ENCODE results near the gene LOXL4. TPM values are rescaled to one million over a fixed set of nuclear protein-coding genes. Genes with fewer than 3 reads are reported as not detected.

The LOXL4 gene
- total RNA-seq, 1 donor from 2014 or later: 0.92 TPM

DNA sequence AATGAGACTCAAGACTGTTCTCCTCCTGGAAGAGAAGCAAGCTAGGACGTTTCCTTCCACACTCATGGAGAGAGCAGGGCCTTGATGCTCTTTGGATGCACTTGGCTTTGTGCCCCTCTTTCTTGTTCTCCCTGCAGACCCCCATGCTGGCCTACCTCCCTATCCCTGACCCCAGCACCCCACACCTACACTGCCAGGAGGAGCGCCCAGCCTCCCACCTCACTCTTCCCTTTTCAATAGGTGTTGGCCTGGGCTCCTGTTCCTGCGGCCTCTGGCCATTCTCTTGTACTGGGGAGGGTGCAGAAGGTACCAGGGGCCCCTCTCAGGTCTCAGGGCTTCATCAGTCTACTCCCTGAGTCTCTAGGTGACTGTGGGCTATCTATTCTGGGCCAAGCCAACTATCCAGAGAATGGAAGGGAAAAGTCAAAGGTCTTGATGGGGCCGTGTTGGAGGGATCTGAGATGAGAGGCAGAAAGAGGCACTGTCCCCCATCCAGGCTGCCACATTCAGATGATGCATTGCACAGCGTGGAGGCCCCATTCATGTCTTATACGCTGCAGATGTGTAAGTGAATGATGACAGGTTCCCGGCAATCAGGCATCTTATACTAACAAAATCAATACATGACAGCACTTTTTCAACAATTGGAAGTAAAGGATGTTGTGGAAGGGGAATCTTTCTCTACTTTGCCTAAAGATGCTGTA lies 32.7 kb upstream of the LOXL4 start:
- Histone ChIP-seq H2AFZ (replicated peaks) (no peak overlapping the region), H3K4me3 (no peak overlapping the region), H3K4me1 (peaks cover 14% of the 10 kb centered on the region), H3K79me2 (ENCODE audit: low read depth) (no peaks in the 10 kb centered on the region), H3K27ac (no peak overlapping the region), H3K36me3 (no peaks in the 10 kb centered on the region), H3K9ac (no peak overlapping the region), H3K27me3 (no peaks in the 10 kb centered on the region), H3K9me3 (ENCODE audit: low read depth) (no peaks in the 10 kb centered on the region), H4K20me1 (ENCODE audit: low read depth) (no peaks in the 10 kb centered on the region), H3F3A (ENCODE audit: low read depth) (no peaks in the 10 kb centered on the region), H3K4me2 (no peak overlapping the region)
- no peak for DNase-seq (ENCODE audit: low spot score)
- no peaks in the 10 kb centered on the region for H3K36me3 Mint-ChIP-seq
- TF ChIP-seq EZH2 (IDR thresholded peaks at IDR 0.05): no peak
- TF ChIP-seq, protein P1, sequence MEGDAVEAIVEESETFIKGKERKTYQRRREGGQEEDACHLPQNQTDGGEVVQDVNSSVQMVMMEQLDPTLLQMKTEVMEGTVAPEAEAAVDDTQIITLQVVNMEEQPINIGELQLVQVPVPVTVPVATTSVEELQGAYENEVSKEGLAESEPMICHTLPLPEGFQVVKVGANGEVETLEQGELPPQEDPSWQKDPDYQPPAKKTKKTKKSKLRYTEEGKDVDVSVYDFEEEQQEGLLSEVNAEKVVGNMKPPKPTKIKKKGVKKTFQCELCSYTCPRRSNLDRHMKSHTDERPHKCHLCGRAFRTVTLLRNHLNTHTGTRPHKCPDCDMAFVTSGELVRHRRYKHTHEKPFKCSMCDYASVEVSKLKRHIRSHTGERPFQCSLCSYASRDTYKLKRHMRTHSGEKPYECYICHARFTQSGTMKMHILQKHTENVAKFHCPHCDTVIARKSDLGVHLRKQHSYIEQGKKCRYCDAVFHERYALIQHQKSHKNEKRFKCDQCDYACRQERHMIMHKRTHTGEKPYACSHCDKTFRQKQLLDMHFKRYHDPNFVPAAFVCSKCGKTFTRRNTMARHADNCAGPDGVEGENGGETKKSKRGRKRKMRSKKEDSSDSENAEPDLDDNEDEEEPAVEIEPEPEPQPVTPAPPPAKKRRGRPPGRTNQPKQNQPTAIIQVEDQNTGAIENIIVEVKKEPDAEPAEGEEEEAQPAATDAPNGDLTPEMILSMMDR (IDR thresholded peaks at IDR 0.05): no peak
- TF ChIP-seq EZH2phosphoT487 (IDR thresholded peaks at IDR 0.05): no peak
- no peak overlapping the region for H3K4me3 Mint-ChIP-seq
- H3K27ac Mint-ChIP-seq: no peak overlapping the region
- peaks cover 12% of the 10 kb centered on the region for H3K27me3 Mint-ChIP-seq (ENCODE audit: insufficient read depth, low read depth)
- peaks cover 26% of the 10 kb centered on the region for H3K4me1 Mint-ChIP-seq
- H3K9me3 Mint-ChIP-seq: no peaks in the 10 kb centered on the region

DNA sequence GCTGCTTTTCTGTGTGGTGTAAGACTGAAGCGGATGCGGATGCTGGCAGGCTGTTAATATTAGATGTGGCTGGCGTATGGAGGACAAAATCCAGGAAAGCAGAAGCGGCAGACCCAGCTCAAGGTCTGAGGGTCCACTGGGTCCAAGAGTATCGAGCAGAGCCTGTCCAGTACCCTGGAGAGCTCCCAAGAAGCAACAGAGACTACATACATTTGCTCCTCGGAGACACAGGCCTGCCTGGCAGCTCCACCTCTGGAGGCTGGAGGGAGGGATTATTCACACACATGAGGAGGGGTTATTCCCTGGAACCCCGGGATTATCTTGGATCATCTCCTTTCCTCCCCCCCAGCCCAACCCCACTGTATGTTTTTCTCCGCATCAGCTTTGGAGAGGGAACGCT lies 31.3 kb upstream of the LOXL4 start:
- Mint-ChIP-seq H3K36me3 (no peaks in the 10 kb centered on the region), H3K4me3 (no peak overlapping the region), H3K27me3 (ENCODE audit: insufficient read depth, low read depth) (peaks cover 14% of the 10 kb centered on the region), H3K27ac (no peak overlapping the region), H3K4me1 (peaks cover 30% of the 10 kb centered on the region), H3K9me3 (no peaks in the 10 kb centered on the region)
- Histone ChIP-seq H3F3A (ENCODE audit: low read depth) (no peaks in the 10 kb centered on the region), H3K27ac (no peak overlapping the region), H3K4me2 (no peak overlapping the region), H2AFZ (replicated peaks) (no peak overlapping the region), H3K27me3 (no peaks in the 10 kb centered on the region), H3K9me3 (ENCODE audit: low read depth) (no peaks in the 10 kb centered on the region), H3K4me3 (no peak overlapping the region), H4K20me1 (ENCODE audit: low read depth) (no peaks in the 10 kb centered on the region), H3K79me2 (ENCODE audit: low read depth) (no peaks in the 10 kb centered on the region), H3K4me1 (peaks cover 14% of the 10 kb centered on the region), H3K9ac (no peak overlapping the region), H3K36me3 (no peaks in the 10 kb centered on the region)
- DNase-seq (ENCODE audit: low spot score): peak; percentile 70
- TF ChIP-seq EZH2phosphoT487 (IDR thresholded peaks at IDR 0.05): no peak

DNA sequence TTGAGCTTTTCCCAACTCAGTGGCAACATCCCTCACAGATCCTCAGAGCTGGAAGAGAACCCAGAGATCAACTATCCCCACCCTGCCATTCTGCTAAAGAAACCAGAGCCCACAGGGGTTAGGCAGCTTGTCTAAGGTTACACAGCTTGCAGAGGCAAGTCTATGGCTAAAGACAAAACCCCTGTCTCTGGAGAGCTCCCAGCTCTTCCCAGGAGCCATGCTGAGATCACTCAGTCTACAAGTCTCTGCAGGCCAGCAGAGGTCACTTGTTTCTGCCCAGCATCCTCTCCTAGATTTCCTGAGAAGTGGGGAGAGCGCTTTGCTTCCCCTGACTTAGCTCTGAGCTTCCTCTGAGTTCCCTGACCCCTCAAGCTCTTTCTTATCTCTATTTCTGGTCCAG lies 28.5 kb upstream of the LOXL4 start:
- H3K79me2 ChIP-seq (ENCODE audit: low read depth): no peaks in the 10 kb centered on the region
- H3K4me1 ChIP-seq: peaks cover 3% of the 10 kb centered on the region
- no peaks in the 10 kb centered on the region for H3K36me3 ChIP-seq
- H3K4me3 ChIP-seq: no peak overlapping the region
- H3K4me2 ChIP-seq: no peak overlapping the region
- H3K36me3 Mint-ChIP-seq: no peaks in the 10 kb centered on the region
- H2AFZ ChIP-seq (replicated peaks): no peak overlapping the region
- H3K27ac ChIP-seq: no peak overlapping the region
- H3K9me3 Mint-ChIP-seq: no peaks in the 10 kb centered on the region
- H3K4me3 Mint-ChIP-seq: peak overlapping the region; percentile 7
- H4K20me1 ChIP-seq (ENCODE audit: low read depth): no peaks in the 10 kb centered on the region
- peak overlapping the region; percentile 75 for H3K27ac Mint-ChIP-seq
- DNase-seq (ENCODE audit: low spot score): peak; percentile 37
- no peaks in the 10 kb centered on the region for H3K27me3 ChIP-seq
- H3K9me3 ChIP-seq (ENCODE audit: low read depth): no peaks in the 10 kb centered on the region
- no peak overlapping the region for H3K9ac ChIP-seq
- no peak for TF ChIP-seq EZH2phosphoT487 (IDR thresholded peaks at IDR 0.05)
- TF ChIP-seq, protein P1 (IDR thresholded peaks at IDR 0.05): peak; percentile 7
- TF ChIP-seq EZH2 (IDR thresholded peaks at IDR 0.05): no peak
- peaks cover 15% of the 10 kb centered on the region for H3K4me1 Mint-ChIP-seq
- no peaks in the 10 kb centered on the region for H3F3A ChIP-seq (ENCODE audit: low read depth)
- peaks cover 11% of the 10 kb centered on the region for H3K27me3 Mint-ChIP-seq (ENCODE audit: insufficient read depth, low read depth)

DNA sequence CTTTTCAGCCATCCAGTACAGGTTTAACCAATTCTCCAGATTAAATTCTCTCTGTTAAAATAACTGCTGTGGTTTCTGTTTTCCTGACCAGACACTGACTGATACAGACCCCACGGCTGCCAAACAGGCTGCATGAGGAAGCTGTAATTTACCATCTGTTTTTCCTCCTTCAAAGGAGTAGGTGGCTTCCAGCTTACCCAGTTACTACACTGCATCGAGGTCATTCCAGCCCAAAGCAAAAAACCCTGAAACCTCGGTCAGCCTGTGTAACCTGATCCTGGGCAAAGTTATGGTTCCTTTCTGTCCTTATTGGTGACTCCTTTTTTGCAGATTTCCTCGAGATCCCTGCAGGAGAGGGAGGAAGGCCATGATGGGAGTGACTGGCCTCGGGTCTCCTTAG lies 27.9 kb upstream of the LOXL4 start:
- no peaks in the 10 kb centered on the region for H4K20me1 ChIP-seq (ENCODE audit: low read depth)
- peaks cover 15% of the 10 kb centered on the region for H3K4me1 Mint-ChIP-seq
- no peaks in the 10 kb centered on the region for H3F3A ChIP-seq (ENCODE audit: low read depth)
- H3K27ac ChIP-seq: no peak overlapping the region
- TF ChIP-seq EZH2 (IDR thresholded peaks at IDR 0.05): no peak
- no peak for TF ChIP-seq EZH2phosphoT487 (IDR thresholded peaks at IDR 0.05)
- TF ChIP-seq, protein P1 (IDR thresholded peaks at IDR 0.05): no peak
- H3K9ac ChIP-seq: no peak overlapping the region
- H3K4me3 Mint-ChIP-seq: no peak overlapping the region
- H3K4me2 ChIP-seq: no peak overlapping the region
- no peak overlapping the region for H3K27ac Mint-ChIP-seq
- DNase-seq (ENCODE audit: low spot score): no peak
- H2AFZ ChIP-seq (replicated peaks): no peak overlapping the region
- no peaks in the 10 kb centered on the region for H3K36me3 ChIP-seq
- no peaks in the 10 kb centered on the region for H3K79me2 ChIP-seq (ENCODE audit: low read depth)
- no peaks in the 10 kb centered on the region for H3K27me3 ChIP-seq
- H3K36me3 Mint-ChIP-seq: no peaks in the 10 kb centered on the region
- no peaks in the 10 kb centered on the region for H3K9me3 Mint-ChIP-seq
- H3K4me3 ChIP-seq: no peak overlapping the region
- H3K9me3 ChIP-seq (ENCODE audit: low read depth): no peaks in the 10 kb centered on the region
- H3K4me1 ChIP-seq: peaks cover 3% of the 10 kb centered on the region
- H3K27me3 Mint-ChIP-seq (ENCODE audit: insufficient read depth, low read depth): peaks cover 11% of the 10 kb centered on the region
